NB4 (cell line): Measurements from ENCODE around the gene LTBP1.

Experiments used
- CTCF ChIP-seq: IDR thresholded peaks from one replicate; pipeline ENCODE4 v1.5.1; 2012; ENCODE audit warnings: low read depth, low read length
- MAX ChIP-seq: IDR thresholded peaks from 2 replicates; pipeline ENCODE4 v1.6.1; 2011; ENCODE audit warnings: low read depth, low read length
- MYC ChIP-seq: IDR thresholded peaks from 2 replicates; pipeline ENCODE4 v1.6.1; 2011; ENCODE audit warnings: low read depth, low read length
- POLR2A ChIP-seq: IDR thresholded peaks from 2 replicates; pipeline ENCODE4 v1.6.1; 2011; ENCODE audit warnings: mild to moderate bottlenecking; ENCODE audit not compliant: insufficient read length; ENCODE audit errors: extremely low read depth

GRCh38 chr2:33313039-33313438, 366.3 kb downstream of the LTBP1 start:
- TF ChIP-seq CTCF: no peak
- no peak for TF ChIP-seq POLR2A
- TF ChIP-seq MAX: no peak
- no peak for TF ChIP-seq MYC
